ENCODE results near the gene GNL3. TPM values are rescaled to one million over a fixed set of nuclear protein-coding genes. Genes with fewer than 3 reads are reported as not detected.
A peak's percentile ranks its signal among the peaks of the same experiment; 100 is the strongest.

Gene GNL3, protein sequence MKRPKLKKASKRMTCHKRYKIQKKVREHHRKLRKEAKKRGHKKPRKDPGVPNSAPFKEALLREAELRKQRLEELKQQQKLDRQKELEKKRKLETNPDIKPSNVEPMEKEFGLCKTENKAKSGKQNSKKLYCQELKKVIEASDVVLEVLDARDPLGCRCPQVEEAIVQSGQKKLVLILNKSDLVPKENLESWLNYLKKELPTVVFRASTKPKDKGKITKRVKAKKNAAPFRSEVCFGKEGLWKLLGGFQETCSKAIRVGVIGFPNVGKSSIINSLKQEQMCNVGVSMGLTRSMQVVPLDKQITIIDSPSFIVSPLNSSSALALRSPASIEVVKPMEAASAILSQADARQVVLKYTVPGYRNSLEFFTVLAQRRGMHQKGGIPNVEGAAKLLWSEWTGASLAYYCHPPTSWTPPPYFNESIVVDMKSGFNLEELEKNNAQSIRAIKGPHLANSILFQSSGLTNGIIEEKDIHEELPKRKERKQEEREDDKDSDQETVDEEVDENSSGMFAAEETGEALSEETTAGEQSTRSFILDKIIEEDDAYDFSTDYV
- 75.7 TPM for total RNA-seq
- 10 to 100 TPM; 42.4 to 61.5 (median 51.8) TPM for polyA plus RNA-seq

DNA sequence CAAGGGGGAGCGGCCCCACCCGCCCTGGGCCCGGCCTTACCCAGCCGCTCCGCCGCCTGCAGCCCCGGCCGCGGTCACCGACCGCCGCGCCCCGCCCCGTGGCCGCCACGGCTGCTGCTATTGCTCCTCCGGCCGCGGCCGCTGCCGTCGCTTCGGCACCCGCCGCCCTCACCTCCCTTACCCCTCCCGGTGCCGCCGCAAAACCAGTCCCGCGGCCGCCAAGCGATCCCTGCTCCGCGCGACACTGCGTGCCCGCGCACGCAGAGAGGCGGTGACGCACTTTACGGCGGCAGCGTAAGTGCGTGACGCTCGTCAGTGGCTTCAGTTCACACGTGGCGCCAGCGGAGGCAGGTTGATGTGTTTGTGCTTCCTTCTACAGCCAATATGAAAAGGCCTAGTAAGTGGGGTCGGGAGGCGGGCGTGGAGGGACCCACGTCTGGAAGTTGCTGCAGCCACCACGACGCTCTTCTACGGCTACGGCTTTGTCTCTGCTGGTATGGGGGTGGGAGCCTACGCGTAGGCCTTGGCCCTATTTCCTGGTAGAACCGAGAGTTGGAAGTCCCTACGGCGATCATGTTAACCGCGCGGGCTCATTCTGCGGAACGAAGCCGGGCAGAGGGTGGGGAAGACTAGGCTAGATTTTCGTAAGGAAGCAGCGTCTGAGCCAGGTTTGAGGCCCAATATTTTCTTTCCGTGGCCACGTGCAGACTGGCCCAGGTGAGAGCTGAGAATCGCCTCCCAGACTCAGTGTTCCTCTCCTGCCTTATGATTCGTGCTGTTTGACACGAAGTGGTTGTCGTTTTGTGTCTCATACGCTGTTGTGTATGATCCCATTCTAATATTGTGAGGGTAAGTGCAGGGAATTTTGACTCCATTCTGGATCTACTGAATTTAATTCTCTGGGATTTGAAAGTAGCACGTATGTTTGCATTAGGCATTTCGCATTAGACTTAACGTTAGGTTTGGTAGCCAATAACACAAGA is at the start of gene GNL3, which contains the start of gene PBRM1:
Gene GNL3 (plus strand): TSS at position 324 of the 983 bp plus-strand sequence. CDS start 61 bp downstream, at position 385.
Gene PBRM1 (minus strand): TSS at position 205 of the 983 bp plus-strand sequence.
- peak; percentile 90 to 98 (median 93) for DNase-seq
- Mint-ChIP-seq H3K4me3 (peak within 1 kb of the TSS; percentile 94 to 99 (median 98)), H3K4me1 (peaks cover 20 to 72% (median 41%) of the 10 kb centered on the region in 4 donors), H3K27ac (peak within 1 kb of the TSS; percentile 98 to 99 (median 98)), H3K27me3 (no peaks in the 10 kb centered on the region), H3K36me3 (peaks cover 25% of the 10 kb centered on the region), H3K9me3 (no peaks in the 10 kb centered on the region)
- Histone ChIP-seq H3K36me3 (ENCODE audit: control insufficient read depth, insufficient read depth, low read length) (peaks cover 39% of the 10 kb centered on the region), H3K27ac (ENCODE audit: insufficient read depth, low read length, poor library complexity, severe bottlenecking) (peak within 1 kb of the TSS; percentile 91), H3K4me3 (ENCODE audit: low read depth, low read length) (peak within 1 kb of the TSS; percentile 90), H3K27me3 (ENCODE audit: control insufficient read depth, insufficient read depth, low read length) (no peaks in the 10 kb centered on the region), H3K9me3 (ENCODE audit: control insufficient read depth in 2 of 2, low read length in 2 of 2) (no peaks in the 10 kb centered on the region), H3K4me1 (ENCODE audit: control insufficient read depth, insufficient read depth, low read length, poor library complexity, severe bottlenecking) (peaks cover 28% of the 10 kb centered on the region)
- peak; percentile 89 to 91 for ATAC-seq (ENCODE audit: low read depth in 2 of 2)

DNA sequence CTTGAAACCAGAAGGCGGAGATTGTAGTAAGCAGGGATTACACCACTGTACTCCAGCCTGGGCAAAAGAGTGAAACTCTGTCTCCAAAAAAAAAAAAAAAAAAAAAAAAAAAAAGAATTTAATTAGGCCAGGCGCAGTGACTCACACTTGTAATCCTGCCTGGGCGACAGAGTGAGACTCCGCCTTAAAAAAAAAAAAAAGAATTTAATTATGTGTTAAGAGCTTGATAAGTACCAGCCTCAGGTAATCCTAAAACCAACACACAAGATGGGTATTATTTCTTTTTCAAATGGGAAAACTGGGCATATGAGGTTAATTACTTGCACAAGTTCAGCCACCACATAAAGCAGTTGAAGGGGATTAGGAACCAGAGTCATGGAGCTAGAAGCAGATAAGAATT is 49.2 kb upstream of the GNL3 start:
- no peaks in the 10 kb centered on the region for H3K4me1 ChIP-seq (ENCODE audit: control insufficient read depth, insufficient read depth, low read length, poor library complexity, severe bottlenecking)
- DNase-seq (no peak), ATAC-seq (ENCODE audit: low read depth in 2 of 2) (peak in 1 of 2 donors; percentile 39)
- Mint-ChIP-seq H3K4me1 (peaks cover 0 to 6% (median 3%) of the 10 kb centered on the region in 4 donors), H3K27ac (no peak overlapping the region), H3K36me3 (peaks cover 23% of the 10 kb centered on the region), H3K9me3 (no peaks in the 10 kb centered on the region), H3K27me3 (no peaks in the 10 kb centered on the region), H3K4me3 (no peak overlapping the region)
- H3K27ac ChIP-seq (ENCODE audit: insufficient read depth, low read length, poor library complexity, severe bottlenecking): no peak overlapping the region
- H3K9me3 ChIP-seq (ENCODE audit: control insufficient read depth in 2 of 2, low read length in 2 of 2): no peaks in the 10 kb centered on the region
- H3K27me3 ChIP-seq (ENCODE audit: control insufficient read depth, insufficient read depth, low read length): no peaks in the 10 kb centered on the region
- peaks cover 54% of the 10 kb centered on the region for H3K36me3 ChIP-seq (ENCODE audit: control insufficient read depth, insufficient read depth, low read length)
- no peak overlapping the region for H3K4me3 ChIP-seq (ENCODE audit: low read depth, low read length)

DNA sequence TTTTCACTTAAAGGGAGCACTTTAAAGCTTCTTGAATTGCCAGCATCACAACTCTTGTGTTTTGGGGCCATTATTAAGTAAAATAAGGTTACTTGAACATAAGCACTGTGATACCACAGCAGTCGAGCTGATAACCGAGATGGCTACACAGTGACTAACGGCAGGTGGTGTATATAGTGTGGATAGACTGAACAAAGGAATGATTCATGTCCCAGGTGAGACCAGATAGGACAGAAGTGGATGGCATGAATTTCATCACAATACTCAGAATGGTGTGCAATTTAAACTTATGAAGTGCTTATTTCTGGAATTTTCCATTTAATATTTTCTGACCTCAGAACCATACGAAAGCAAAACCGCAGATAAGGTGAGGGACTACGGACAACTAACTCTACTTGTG is 40.3 kb upstream of the GNL3 start:
- no peak overlapping the region for H3K27ac ChIP-seq (ENCODE audit: insufficient read depth, low read length, poor library complexity, severe bottlenecking)
- H3K36me3 Mint-ChIP-seq: peaks cover 61% of the 10 kb centered on the region
- no peaks in the 10 kb centered on the region for H3K4me1 ChIP-seq (ENCODE audit: control insufficient read depth, insufficient read depth, low read length, poor library complexity, severe bottlenecking)
- ATAC-seq (ENCODE audit: low read depth in 2 of 2): no peak
- H3K36me3 ChIP-seq (ENCODE audit: control insufficient read depth, insufficient read depth, low read length): peaks cover 76% of the 10 kb centered on the region
- no peaks in the 10 kb centered on the region for H3K27me3 Mint-ChIP-seq
- no peak overlapping the region for H3K4me3 ChIP-seq (ENCODE audit: low read depth, low read length)
- peak overlapping the region in 1 of 3 donors; percentile 27 for H3K27ac Mint-ChIP-seq
- H3K9me3 ChIP-seq (ENCODE audit: control insufficient read depth in 2 of 2, low read length in 2 of 2): no peaks in the 10 kb centered on the region
- H3K4me3 Mint-ChIP-seq: no peak overlapping the region
- no peaks in the 10 kb centered on the region for H3K9me3 Mint-ChIP-seq
- DNase-seq: no peak
- no peaks in the 10 kb centered on the region for H3K27me3 ChIP-seq (ENCODE audit: control insufficient read depth, insufficient read depth, low read length)
- H3K4me1 Mint-ChIP-seq: peaks cover 3 to 12% (median 7%) of the 10 kb centered on the region in 4 donors

DNA sequence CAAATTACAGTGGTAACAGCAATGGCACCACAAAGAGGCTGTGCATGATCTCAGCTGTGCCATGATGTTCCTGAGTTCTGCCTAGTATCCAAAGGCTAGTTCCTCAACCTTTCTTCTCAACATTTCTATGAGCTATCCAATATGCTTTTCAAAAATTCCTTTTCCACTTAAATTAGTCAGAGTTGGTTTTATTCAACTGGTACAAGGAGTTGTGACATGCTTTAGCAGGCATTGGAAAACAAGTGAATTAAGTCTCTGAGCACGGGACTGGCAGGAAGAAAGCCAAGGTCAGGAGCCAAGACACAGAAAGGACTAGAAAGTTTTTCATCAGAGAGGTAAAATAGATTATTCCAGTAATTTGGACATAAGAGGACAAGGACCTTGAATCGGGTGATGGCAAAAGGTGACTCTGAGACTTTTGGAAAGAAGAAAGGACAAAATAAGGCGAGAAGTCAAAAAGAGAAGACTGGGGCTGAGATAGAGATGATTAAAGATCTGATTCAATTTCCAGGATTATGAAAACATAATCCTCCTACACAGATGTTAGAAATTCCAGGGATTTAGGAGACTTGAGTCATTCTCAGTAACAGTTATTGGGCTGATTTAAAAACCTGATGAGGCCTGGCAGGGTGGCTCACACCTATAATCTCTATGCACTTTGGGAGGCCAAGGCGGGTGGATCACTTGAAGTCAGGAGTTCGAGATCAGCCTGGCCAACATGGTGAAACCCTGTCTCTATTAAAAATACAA is 36.2 kb upstream of the GNL3 start:
- no peaks in the 10 kb centered on the region for H3K9me3 ChIP-seq (ENCODE audit: control insufficient read depth in 2 of 2, low read length in 2 of 2)
- Mint-ChIP-seq H3K27ac (peak overlapping the region in 2 of 3 donors; percentile 42 to 46), H3K4me1 (peaks cover 3 to 14% (median 9%) of the 10 kb centered on the region in 4 donors), H3K36me3 (peaks cover 60% of the 10 kb centered on the region), H3K9me3 (no peaks in the 10 kb centered on the region), H3K4me3 (no peak overlapping the region), H3K27me3 (no peaks in the 10 kb centered on the region)
- no peak for DNase-seq
- no peaks in the 10 kb centered on the region for H3K4me1 ChIP-seq (ENCODE audit: control insufficient read depth, insufficient read depth, low read length, poor library complexity, severe bottlenecking)
- peaks cover 71% of the 10 kb centered on the region for H3K36me3 ChIP-seq (ENCODE audit: control insufficient read depth, insufficient read depth, low read length)
- no peaks in the 10 kb centered on the region for H3K27me3 ChIP-seq (ENCODE audit: control insufficient read depth, insufficient read depth, low read length)
- no peak for ATAC-seq (ENCODE audit: low read depth in 2 of 2)
- no peak overlapping the region for H3K27ac ChIP-seq (ENCODE audit: insufficient read depth, low read length, poor library complexity, severe bottlenecking)
- H3K4me3 ChIP-seq (ENCODE audit: low read depth, low read length): no peak overlapping the region

DNA sequence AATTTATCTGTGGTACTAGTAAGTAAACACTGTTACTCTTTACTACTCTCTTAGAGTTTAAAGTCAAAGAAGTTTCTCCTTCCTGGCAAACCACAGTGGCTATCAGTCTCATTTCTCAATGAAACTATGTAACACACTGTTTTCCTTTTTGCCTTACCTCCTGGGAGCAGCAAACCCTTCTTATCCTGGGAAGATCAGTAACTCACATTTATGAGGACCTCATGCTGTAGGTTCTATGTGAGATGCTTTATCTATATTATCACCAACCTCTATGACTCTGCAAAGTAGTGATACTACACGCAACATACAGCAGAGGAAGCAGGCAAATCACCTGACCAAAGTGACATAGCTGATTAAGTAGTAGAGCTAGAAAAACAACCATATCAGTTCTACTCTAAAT is 35.4 kb upstream of the GNL3 start:
- peaks cover 3 to 14% (median 8%) of the 10 kb centered on the region in 4 donors for H3K4me1 Mint-ChIP-seq
- Histone ChIP-seq H3K4me1 (ENCODE audit: control insufficient read depth, insufficient read depth, low read length, poor library complexity, severe bottlenecking) (no peaks in the 10 kb centered on the region), H3K9me3 (ENCODE audit: control insufficient read depth in 2 of 2, low read length in 2 of 2) (no peaks in the 10 kb centered on the region), H3K4me3 (ENCODE audit: low read depth, low read length) (no peak overlapping the region), H3K36me3 (ENCODE audit: control insufficient read depth, insufficient read depth, low read length) (peaks cover 68% of the 10 kb centered on the region), H3K27me3 (ENCODE audit: control insufficient read depth, insufficient read depth, low read length) (no peaks in the 10 kb centered on the region), H3K27ac (ENCODE audit: insufficient read depth, low read length, poor library complexity, severe bottlenecking) (no peak overlapping the region)
- no peaks in the 10 kb centered on the region for H3K9me3 Mint-ChIP-seq
- peak overlapping the region; percentile 2 to 61 (median 11) for H3K27ac Mint-ChIP-seq
- ATAC-seq (ENCODE audit: low read depth in 2 of 2): peak in 1 of 2 donors; percentile 50
- H3K36me3 Mint-ChIP-seq: peaks cover 58% of the 10 kb centered on the region
- peak in 1 of 3 donors; percentile 15 for DNase-seq
- no peak overlapping the region for H3K4me3 Mint-ChIP-seq
- H3K27me3 Mint-ChIP-seq: no peaks in the 10 kb centered on the region

DNA sequence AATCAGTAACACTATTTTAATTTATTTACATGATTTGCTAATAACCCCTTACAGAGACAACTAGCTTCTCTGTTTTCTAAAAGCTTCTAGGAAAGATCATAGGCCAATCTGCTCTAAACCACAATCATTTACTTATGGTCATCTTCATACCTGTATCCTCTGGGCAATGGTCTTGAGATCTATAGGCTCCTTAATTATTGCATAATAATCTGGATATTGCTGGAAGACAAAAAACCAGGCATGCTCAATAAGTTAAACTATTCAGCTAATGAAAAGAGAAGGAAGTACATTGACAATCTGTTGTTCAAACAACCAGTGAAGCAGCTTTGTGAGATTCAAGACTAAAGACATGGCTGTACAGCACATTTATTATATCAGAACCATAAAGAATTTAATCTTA is 34.2 kb upstream of the GNL3 start:
- Histone ChIP-seq H3K27ac (ENCODE audit: insufficient read depth, low read length, poor library complexity, severe bottlenecking) (no peak overlapping the region), H3K4me1 (ENCODE audit: control insufficient read depth, insufficient read depth, low read length, poor library complexity, severe bottlenecking) (no peaks in the 10 kb centered on the region), H3K4me3 (ENCODE audit: low read depth, low read length) (no peak overlapping the region), H3K27me3 (ENCODE audit: control insufficient read depth, insufficient read depth, low read length) (no peaks in the 10 kb centered on the region), H3K36me3 (ENCODE audit: control insufficient read depth, insufficient read depth, low read length) (peaks cover 73% of the 10 kb centered on the region), H3K9me3 (ENCODE audit: control insufficient read depth in 2 of 2, low read length in 2 of 2) (no peaks in the 10 kb centered on the region)
- peaks cover 56% of the 10 kb centered on the region for H3K36me3 Mint-ChIP-seq
- H3K4me1 Mint-ChIP-seq: peaks cover 3 to 14% (median 8%) of the 10 kb centered on the region in 4 donors
- H3K27ac Mint-ChIP-seq: no peak overlapping the region
- H3K4me3 Mint-ChIP-seq: no peak overlapping the region
- no peak for DNase-seq
- H3K9me3 Mint-ChIP-seq: no peaks in the 10 kb centered on the region
- H3K27me3 Mint-ChIP-seq: no peaks in the 10 kb centered on the region
- ATAC-seq (ENCODE audit: low read depth in 2 of 2): no peak

DNA sequence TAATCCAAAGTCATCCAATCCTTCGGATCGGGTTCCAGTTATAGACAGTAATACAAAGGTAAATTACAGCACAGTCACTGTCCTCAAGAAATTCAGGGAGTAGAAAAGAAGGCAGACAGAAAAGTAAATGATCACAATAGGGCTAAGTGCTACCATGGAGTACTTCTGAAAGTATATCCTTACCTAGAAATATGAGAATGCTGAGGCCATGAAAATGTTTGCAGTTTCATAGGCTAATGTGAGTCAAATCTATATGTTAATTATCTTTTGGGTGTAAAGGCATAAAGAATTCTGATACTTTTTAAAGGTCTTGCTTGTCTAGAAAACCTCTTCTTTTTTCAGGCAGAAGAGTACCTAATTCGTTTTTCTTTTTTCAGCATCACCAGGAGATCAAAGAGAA is 29.9 kb upstream of the GNL3 start:
- Mint-ChIP-seq H3K4me3 (no peak overlapping the region), H3K4me1 (peaks cover 0 to 4% (median under 1%) of the 10 kb centered on the region in 4 donors)
- peaks cover 77% of the 10 kb centered on the region for H3K36me3 ChIP-seq (ENCODE audit: control insufficient read depth, insufficient read depth, low read length)

More for the DNA sequence above, 29.9 kb upstream of the GNL3 start:
- Histone ChIP-seq H3K4me1 (ENCODE audit: control insufficient read depth, insufficient read depth, low read length, poor library complexity, severe bottlenecking) (no peaks in the 10 kb centered on the region), H3K27me3 (ENCODE audit: control insufficient read depth, insufficient read depth, low read length) (no peaks in the 10 kb centered on the region), H3K4me3 (ENCODE audit: low read depth, low read length) (no peak overlapping the region), H3K27ac (ENCODE audit: insufficient read depth, low read length, poor library complexity, severe bottlenecking) (no peak overlapping the region), H3K9me3 (ENCODE audit: control insufficient read depth in 2 of 2, low read length in 2 of 2) (no peaks in the 10 kb centered on the region)
- Mint-ChIP-seq H3K9me3 (no peaks in the 10 kb centered on the region), H3K27ac (no peak overlapping the region), H3K27me3 (no peaks in the 10 kb centered on the region), H3K36me3 (peaks cover 26% of the 10 kb centered on the region)
- DNase-seq: no peak
- ATAC-seq (ENCODE audit: low read depth in 2 of 2): no peak

Data from CD4-positive, CD25-positive, alpha-beta regulatory T cell (primary cell).